Smooth muscle cell of the coronary artery (primary cell): ENCODE results near the gene ACTC1. TPM values are rescaled to one million over a fixed set of nuclear protein-coding genes. Genes with fewer than 3 reads are reported as not detected.

ENCODE experiments used
- total RNA-seq: library from RNA; depleted of rRNA; stranded (reverse); fragments of >200 nt; gene quantifications from 2 replicates; pipeline ENCODE4 v1.2.3, GENCODE V29; 2014; ENCODE audit warnings: low replicate concordance

ACTC1 gene
- total RNA-seq: 0.08 and 0.70 TPM in 2 replicates

DNA sequence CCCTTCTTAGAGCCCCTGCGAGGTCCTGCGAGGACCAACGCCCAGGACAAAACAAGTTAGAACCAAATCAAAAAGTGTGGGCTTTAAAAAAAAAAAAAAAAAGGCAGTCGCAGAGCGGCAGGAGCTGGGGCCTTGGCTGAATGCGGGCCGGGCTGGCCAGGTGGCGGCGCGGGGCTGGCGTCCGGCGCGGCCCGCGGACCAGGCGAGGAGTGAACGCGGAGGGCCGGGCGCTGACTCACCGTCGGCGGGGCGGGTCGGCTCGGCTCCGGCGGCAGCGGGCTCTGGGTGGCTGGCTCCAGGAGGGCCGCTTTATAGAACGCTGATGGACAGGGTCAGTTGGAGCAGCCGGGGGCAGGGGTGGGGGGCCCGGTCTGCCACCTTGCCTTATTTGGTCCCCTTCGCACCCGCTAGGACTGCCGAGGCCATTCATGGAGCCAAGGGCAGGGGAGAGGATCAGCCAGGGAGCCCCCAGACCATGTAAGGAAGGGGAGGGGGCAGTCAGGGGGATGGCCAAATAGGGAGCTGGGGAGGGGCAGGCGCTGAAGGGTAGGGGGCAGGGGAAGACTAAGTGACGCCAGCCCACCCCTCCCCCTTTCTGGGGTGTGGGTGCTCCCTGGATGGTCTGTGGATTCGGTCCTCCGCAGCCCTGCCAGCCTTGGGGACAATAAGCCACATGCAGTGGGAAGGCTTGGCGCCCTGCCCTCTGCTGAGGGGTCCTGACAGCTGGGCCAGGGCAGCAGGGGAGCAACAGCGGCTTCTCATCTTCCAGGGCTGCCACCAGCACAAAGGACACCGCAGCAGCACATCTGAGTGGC is at the start of gene ACTC1:
Gene ACTC1 (minus strand): TSS at position 283 of the 815 bp plus-strand sequence. CDS start 741 bp downstream, outside the sequence.

DNA sequence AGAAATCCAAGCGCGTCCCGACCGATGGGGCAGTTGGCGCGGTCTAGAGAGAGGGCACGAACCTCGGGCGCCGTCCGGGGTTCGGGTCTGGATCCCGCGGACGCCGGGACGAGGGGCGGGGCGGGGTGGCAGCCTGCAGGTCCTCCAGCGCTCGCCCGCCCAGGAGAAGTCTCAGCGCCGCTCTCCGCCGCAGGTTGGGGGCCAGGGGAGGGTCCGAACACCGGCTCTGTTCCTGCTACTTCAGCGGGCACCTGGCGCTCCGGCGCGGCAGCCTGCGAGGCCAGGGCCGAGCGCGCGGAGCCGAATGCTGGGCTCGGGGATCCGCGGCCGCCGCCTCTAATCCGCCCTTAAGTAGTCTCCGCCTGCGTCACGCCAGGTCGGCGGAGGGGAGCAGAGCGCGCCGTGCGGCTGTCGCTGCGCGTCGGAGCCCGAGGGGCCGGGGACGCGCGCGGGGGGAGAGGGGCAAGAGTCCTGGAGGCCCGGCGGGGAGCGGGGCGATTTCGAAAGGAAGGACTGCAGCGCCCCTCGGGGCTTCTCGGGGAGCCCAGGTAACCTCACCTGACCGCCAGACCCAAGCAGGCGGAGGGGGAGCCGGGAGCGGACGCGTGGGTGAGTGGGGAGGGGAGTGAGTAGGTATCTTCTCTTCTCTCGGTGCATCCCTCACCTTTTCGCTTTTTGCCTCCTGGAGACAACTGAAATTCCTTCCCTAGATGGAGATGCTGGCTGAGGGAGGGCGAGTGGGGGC is 40.5 kb downstream of the ACTC1 start, which contains the start of gene GJD2:
Gene GJD2 (minus strand): TSS at position 325 of the 745 bp plus-strand sequence. CDS start 510 bp downstream, outside the sequence.

Other genes starting within 250 kb of the ACTC1 start
- gene GOLGA8B, start 211.9 kb downstream of the ACTC1 start, total RNA-seq: 11.7 and 17.1 TPM in 2 replicates
- not detected in 2 replicates for gene GJD2, start 40.6 kb downstream of the ACTC1 start, total RNA-seq
- gene AQR, start 174.2 kb upstream of the ACTC1 start, total RNA-seq: 10.5 and 14.3 TPM in 2 replicates
- 13.3 and 22.2 TPM in 2 replicates for gene ZNF770, start 192.7 kb upstream of the ACTC1 start, total RNA-seq